T-helper 1 cell treated with Interleukin-12 subunit alpha and Interleukin-12 subunit beta and Interleukin-4 antibody, amounts not matched to agents 30 ng/mL and 1 ng/mL, for 36 hours (primary cell): ENCODE measurements around the gene FXYD3. TPM values are rescaled to one million over a fixed set of nuclear protein-coding genes. Genes with fewer than 3 reads are reported as not detected.

ENCODE experiments used
- intact Hi-C: fragments of 100-400 bp; cut with micrococcal nuclease; formaldehyde crosslinking; loops from one replicate; pipeline ENCODE4 v1.15.1; 2024
- total RNA-seq: library from RNA; stranded (reverse); gene quantifications from 2 replicates; pipeline ENCODE4 v1.2.3, GENCODE V29; 2022

The FXYD3 gene
- total RNA-seq, 1 donor from 2014 or later, result not detected

GRCh38 chr19:35140962-35141836, 25.6 kb downstream of the FXYD3 start:
- intact Hi-C loops, result loop anchor here (1.0 to 10.0 kb wide), 12 partner anchors 14 to 503 kb away; partner anchors contain the start of genes GRAMD1A, LSR, ZNF599 and ZNF792

GRCh38 chr19:35141837-35142605, 26.4 kb downstream of the FXYD3 start:
- intact Hi-C loops, result loop anchor here (1.0 to 10.0 kb wide), 12 partner anchors 13 to 502 kb away; partner anchors contain the start of genes GRAMD1A, LSR, ZNF599 and ZNF792

GRCh38 chr19:35142606-35143230, 27.1 kb downstream of the FXYD3 start:
- intact Hi-C loops, result loop anchor here (10.0 kb wide), 2 partner anchors 322 to 368 kb away; partner anchors contain the start of gene ZNF599

- intact Hi-C loops, result loop anchor here (10.0 kb wide), 2 partner anchors 322 to 368 kb away; partner anchors contain the start of gene ZNF599
Measured at GRCh38 chr19:35143231-35143715, 27.6 kb downstream of the FXYD3 start, which contains the start of gene FXYD7. TSS of gene FXYD7 (plus strand) at chr19:35143255. CDS start at chr19:35143334, 79 bp downstream.

- intact Hi-C loops, result loop anchor here (10.0 kb wide), 2 partner anchors 321 to 369 kb away; partner anchors contain the start of gene ZNF599
Measured at GRCh38 chr19:35143818-35144217, 28.2 kb downstream of the FXYD3 start.

GRCh38 chr19:35144259-35144599, 28.6 kb downstream of the FXYD3 start:
- intact Hi-C loops, result loop anchor here (10.0 kb wide), 2 partner anchors 321 to 369 kb away; partner anchors contain the start of gene ZNF599

GRCh38 chr19:35144600-35145436, 29.2 kb downstream of the FXYD3 start:
- intact Hi-C loops, result loop anchor here (10.0 kb wide), 2 partner anchors 320 to 370 kb away; partner anchors contain the start of gene ZNF599

GRCh38 chr19:35146746-35147459, 31.3 kb downstream of the FXYD3 start:
- intact Hi-C loops, result loop anchor here (10.0 kb wide), 2 partner anchors 318 to 372 kb away; partner anchors contain the start of gene ZNF599

GRCh38 chr19:35149463-35149862, 33.8 kb downstream of the FXYD3 start:
- intact Hi-C loops, result loop anchor here (10.0 kb wide), 2 partner anchors 315 to 375 kb away; partner anchors contain the start of gene ZNF599

- intact Hi-C loops, result no loop called here
Measured at GRCh38 chr19:35150445-35150844, 34.8 kb downstream of the FXYD3 start.

- intact Hi-C loops, result no loop called here
Measured at GRCh38 chr19:35151273-35152065, 35.8 kb downstream of the FXYD3 start.

GRCh38 chr19:35153129-35153522, 37.5 kb downstream of the FXYD3 start:
- intact Hi-C loops, result loop anchor here (1.0 kb wide), 1 partner anchor 29 kb away; no protein-coding TSS in a partner anchor

GRCh38 chr19:35153701-35154524, 38.3 kb downstream of the FXYD3 start:
- intact Hi-C loops, result loop anchor here (1.0 to 2.0 kb wide), 2 partner anchors 19 to 30 kb away; no protein-coding TSS in a partner anchor

- intact Hi-C loops, result loop anchor here (1.0 to 2.0 kb wide), 4 partner anchors 13 to 56 kb away; no protein-coding TSS in a partner anchor
Measured at GRCh38 chr19:35154525-35155406, 39.1 kb downstream of the FXYD3 start, which contains the start of gene FXYD5. TSS of gene FXYD5 (plus strand) at chr19:35154735. CDS start at chr19:35155551, 816 bp downstream.

GRCh38 chr19:35155441-35155840, 39.8 kb downstream of the FXYD3 start:
- intact Hi-C loops, result loop anchor here (1.0 to 2.0 kb wide), 4 partner anchors 14 to 55 kb away; no protein-coding TSS in a partner anchor
